ENCODE measurements around the gene HIVEP2.

DNA sequence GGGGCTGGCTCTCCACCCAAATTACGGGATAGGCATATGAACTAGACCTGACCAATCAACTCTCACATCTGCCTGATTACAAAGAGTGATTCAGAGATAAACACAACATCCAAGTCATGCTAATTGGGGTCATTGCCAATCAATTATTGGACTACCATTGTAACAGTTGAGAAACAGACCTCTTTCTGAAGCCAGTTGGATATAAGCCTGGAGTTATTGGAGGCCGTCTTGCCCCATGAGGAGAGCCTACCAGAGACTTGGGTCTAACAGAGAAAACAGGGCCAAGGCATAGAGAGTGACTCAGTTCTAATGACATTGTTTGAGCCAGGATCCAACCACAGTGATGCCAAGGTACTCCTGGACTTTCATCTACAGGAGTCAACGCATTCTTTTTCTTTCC, 39.4 kb upstream of the HIVEP2 start:
- TF ChIP-seq, protein P1, sequence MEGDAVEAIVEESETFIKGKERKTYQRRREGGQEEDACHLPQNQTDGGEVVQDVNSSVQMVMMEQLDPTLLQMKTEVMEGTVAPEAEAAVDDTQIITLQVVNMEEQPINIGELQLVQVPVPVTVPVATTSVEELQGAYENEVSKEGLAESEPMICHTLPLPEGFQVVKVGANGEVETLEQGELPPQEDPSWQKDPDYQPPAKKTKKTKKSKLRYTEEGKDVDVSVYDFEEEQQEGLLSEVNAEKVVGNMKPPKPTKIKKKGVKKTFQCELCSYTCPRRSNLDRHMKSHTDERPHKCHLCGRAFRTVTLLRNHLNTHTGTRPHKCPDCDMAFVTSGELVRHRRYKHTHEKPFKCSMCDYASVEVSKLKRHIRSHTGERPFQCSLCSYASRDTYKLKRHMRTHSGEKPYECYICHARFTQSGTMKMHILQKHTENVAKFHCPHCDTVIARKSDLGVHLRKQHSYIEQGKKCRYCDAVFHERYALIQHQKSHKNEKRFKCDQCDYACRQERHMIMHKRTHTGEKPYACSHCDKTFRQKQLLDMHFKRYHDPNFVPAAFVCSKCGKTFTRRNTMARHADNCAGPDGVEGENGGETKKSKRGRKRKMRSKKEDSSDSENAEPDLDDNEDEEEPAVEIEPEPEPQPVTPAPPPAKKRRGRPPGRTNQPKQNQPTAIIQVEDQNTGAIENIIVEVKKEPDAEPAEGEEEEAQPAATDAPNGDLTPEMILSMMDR (IDR thresholded peaks at IDR 0.05) = no peak
- no peak for TF ChIP-seq TCF7L2 (IDR thresholded peaks at IDR 0.05; ENCODE audit: low read depth, low read length)
- TF ChIP-seq, protein P2, sequence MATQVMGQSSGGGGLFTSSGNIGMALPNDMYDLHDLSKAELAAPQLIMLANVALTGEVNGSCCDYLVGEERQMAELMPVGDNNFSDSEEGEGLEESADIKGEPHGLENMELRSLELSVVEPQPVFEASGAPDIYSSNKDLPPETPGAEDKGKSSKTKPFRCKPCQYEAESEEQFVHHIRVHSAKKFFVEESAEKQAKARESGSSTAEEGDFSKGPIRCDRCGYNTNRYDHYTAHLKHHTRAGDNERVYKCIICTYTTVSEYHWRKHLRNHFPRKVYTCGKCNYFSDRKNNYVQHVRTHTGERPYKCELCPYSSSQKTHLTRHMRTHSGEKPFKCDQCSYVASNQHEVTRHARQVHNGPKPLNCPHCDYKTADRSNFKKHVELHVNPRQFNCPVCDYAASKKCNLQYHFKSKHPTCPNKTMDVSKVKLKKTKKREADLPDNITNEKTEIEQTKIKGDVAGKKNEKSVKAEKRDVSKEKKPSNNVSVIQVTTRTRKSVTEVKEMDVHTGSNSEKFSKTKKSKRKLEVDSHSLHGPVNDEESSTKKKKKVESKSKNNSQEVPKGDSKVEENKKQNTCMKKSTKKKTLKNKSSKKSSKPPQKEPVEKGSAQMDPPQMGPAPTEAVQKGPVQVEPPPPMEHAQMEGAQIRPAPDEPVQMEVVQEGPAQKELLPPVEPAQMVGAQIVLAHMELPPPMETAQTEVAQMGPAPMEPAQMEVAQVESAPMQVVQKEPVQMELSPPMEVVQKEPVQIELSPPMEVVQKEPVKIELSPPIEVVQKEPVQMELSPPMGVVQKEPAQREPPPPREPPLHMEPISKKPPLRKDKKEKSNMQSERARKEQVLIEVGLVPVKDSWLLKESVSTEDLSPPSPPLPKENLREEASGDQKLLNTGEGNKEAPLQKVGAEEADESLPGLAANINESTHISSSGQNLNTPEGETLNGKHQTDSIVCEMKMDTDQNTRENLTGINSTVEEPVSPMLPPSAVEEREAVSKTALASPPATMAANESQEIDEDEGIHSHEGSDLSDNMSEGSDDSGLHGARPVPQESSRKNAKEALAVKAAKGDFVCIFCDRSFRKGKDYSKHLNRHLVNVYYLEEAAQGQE (IDR thresholded peaks at IDR 0.05; ENCODE audit: insufficient read depth in 1 of 2, low read depth in 2 of 2, low read length in 1 of 2) = no peak

All from Panc1 (cell line).